Activated CD4-positive, alpha-beta T cell treated with anti-CD3 and anti-CD28 coated beads, Interleukin-2, amount 50 U/mL, for 1 hour (primary cell): ENCODE results near the gene TP53I11.

Source experiments
- DNase-seq: peaks from one replicate; pipeline ENCODE4 v3.0.0-alpha.2; 2020

TP53I11 gene

DNA sequence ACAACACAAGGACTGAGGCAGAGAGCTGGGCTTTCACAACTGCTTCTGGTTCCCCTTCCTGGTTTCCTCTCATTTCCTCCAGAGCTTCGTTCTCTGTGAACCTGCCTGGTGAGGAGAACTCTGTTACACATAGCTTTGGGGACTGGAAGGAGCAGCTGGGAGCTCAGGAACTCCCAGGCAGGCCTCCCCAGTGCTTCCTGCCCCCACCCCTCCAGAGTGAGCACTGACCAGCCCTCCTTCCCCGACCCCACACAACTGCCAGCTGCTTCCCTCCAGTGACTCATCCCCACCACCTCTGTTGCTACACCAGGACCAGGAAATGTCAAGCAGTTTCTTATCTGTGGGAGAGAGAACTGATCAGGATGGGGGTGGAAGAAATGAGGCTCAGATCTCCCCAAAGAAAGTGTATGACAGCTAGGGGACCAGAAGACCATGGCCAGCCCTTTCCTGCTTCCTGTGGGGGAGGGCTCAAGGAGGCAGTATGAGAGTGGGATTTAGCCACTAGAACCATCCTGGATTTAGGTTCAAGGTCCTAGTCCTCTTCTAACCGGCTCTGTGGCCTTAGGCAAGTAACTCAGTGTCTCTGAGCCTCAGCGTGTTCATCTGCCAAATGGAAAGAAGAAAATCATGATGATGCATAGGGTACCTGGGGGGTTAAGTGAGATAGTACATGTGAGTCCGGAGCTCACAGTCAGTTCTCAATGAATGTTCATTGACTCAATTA is 4.5 kb upstream of the TP53I11 start:
- DNase-seq = no peak

DNA sequence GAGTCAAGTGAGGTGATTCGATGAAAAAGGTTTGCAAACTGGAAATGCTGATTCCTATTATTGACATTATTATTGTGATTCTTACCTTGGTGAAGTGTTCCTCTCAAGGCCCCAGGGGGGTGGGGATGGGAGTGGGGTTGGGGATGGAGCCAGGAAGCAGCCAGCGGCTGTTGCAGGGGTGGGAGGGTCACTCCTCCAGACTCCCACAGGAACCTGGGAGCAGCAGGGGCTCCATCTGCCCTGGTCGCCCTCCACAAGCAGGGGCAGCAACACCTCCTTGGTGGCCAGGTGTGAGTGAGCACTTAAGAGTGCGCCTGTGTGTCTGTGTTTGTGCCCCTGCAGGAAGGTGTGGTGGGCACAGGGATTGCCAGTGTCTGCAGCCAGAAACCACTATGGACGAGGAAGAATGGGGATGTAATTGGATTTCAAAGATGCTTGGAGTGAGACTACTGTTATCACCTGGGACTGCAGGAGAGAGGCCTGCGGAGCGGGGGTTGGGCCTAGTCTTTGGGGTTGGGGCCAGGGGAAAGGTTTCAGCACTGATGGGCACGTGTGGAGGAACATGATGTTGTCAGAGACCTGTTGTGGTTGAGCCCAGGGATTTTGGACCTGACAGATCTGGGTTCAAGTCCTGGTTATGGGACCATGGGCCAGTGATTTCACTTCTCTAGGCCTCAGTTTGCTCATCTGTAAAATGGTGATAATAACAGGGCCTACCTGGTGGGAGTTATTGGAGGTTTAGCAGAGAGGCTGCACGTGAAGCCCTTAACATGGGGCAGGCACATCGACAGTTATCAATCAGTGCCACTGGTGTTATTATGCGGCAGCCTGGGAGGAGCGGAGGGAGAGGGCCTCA is 3.6 kb upstream of the TP53I11 start:
- no peak for DNase-seq

- no peak for DNase-seq
Measured at GRCh38 chr11:44952500-44953260, 2.0 kb upstream of the TP53I11 start.

DNA sequence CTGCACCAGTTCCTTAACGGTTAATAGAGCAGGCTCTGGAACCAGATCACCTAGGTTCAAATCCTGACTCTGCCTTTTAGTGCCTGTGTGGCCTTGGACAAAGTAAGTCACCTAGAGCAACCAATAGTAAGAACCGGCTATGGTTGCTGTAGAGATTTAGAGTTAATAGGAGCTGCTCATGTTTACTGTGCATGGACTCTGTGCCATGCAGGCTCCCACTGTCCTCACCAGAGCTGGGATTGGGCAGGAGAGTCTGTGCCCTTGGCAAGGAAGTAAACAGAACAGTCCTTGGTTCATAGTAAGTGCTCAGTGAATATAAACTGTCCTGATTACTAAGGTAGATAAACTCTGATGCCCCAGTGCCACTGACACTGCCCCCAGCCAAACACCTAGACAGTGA is 1.4 kb upstream of the TP53I11 start:
- DNase-seq = no peak

DNA sequence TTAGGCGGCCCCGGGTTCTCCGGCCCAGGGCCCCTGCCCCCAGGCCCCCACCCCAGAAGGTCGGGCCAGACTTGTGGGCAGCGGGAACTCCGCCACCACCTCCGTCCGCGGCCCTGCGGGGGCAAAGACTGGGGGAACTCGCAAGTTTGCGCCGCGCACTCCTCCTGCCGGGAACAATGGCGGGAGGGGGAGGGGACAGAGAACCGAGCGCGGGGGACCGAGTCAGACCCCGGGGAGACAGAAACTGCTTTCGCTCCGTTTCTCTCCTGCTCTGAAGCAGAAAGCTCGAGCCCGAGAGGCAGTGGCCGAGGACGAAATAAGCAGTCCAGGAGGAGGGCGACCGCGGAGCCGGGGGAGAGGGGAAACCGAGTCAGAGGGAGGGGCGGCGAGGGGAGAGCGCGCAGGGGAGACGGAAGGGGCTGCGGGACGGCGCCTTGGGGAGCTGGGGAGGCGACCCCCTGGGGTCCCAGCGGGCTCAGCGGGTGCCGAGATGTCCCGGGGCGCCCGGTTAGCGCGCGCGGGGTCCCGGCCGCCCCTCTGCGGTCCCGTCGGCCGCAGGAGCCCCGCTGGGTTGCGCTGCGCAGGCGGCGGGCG is 555 bp downstream of the TP53I11 start:
- peak; percentile 29 for DNase-seq

GRCh38 chr11:44949160-44950030 is 1.3 kb downstream of the TP53I11 start:
- DNase-seq = peak; percentile 38

DNA sequence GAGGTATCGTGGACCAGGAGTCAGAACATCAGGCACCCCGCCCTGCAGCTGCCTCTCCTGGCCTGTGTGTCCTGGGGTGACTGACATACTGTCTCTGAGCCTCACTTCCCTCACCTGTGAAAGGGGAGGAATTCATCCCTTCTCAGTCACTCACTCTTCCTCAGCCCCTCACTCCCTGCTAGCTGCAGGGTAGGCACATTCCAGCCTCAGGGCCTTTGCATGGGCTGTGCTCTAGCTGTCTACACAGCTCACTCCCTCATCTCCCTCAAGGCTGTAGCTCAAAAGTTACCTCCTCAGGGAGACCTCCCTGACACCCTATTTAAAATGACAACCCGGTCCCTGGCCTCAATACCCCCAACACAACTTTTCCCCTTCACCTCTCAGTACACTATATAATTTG is 2.5 kb downstream of the TP53I11 start:
- DNase-seq = no peak

DNA sequence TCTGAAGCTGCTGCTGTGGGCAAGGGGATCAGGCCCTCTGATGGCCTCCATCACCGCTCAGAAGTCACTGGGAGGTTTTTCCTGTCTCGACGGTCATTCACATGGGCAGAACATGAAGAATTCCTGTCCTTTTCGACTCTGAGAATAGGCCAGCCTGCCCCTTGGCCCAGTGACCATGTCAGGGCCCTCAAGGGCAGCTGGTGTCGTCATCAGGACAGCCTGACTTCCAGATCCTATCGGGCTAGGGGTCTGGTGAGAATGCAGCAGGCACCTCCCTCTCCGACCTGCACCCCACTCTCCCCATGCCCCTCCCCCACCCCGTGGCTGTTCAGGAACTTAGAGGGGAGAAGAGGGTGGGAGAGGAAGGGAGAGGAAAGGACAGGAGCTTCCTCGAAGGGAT is 3.6 kb downstream of the TP53I11 start:
- DNase-seq = no peak

DNA sequence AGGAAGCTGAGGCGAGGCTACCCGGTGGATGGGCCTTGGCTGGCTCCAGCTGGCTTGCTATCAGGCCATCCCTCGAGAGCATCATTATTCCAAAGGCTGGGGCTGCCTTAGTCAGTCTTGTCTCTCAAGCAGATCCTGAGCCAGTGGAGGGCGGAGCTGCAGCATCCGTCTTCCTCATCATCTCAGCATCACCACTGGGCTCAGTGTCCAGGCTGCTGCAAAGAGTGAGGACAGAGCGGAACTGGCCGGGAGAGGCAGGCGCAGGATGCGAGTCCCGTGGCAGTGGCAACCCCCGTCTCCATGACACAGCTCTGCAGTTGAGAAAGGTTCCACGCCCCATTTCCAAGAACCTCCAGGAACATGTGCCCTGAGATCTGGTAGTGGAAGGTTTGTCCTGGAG is 4.4 kb downstream of the TP53I11 start:
- no peak for DNase-seq

DNA sequence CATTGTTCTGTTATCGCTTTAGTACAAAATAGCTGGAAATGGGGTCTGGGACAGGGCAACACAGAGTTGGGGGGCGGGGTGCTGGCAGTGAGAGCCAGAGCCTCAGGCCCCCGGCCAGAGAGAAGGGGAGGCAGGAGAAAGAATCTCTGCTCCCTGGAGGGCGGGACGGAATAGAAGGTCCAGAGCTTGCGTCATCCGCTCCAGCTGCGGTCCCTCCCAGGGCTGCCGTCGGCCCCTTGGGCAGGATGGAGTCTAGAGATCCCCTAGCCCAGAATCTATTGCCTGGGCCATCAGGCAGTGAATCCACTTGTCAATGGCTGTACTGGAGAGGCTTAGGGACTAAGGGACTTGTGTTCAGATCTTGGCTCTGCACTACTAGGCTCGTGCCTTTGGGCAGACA is 5.0 kb downstream of the TP53I11 start:
- DNase-seq = no peak

GRCh38 chr11:44944853-44945235 is 5.8 kb downstream of the TP53I11 start:
- DNase-seq = no peak

DNA sequence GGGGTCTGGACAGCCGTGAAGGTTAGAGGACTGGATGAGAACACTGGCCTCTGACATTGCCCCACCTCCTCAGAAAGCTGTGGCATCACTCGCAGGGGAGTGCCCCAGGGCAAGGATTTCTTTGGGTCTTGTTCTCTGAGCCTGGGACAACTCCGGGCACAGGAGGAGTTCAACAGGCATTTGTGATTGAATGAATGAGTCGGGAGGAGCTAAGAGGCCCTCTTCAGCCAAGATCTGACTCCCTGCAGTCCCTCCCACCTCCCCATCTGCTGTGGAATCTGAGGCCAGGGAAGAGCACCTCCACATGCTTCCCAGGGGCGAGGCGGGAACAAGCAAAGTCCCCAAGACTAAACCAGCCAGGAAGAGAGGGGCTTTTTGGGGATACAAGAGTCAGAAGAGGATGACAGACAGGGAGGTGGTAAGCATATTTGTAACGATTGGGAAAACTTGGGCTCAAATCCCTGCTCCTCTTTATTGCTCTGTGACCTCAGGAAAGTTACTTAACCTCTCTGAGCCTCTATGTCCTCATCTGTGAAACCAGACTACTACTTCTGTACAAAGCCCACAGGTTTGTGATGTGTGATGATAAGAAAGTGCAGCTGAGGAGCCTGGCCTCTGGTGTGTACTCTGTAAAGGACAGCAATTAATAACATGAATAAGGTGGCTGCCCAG is 6.4 kb downstream of the TP53I11 start:
- no peak for DNase-seq

GRCh38 chr11:44943696-44944095 is 7.0 kb downstream of the TP53I11 start:
- DNase-seq = no peak

DNA sequence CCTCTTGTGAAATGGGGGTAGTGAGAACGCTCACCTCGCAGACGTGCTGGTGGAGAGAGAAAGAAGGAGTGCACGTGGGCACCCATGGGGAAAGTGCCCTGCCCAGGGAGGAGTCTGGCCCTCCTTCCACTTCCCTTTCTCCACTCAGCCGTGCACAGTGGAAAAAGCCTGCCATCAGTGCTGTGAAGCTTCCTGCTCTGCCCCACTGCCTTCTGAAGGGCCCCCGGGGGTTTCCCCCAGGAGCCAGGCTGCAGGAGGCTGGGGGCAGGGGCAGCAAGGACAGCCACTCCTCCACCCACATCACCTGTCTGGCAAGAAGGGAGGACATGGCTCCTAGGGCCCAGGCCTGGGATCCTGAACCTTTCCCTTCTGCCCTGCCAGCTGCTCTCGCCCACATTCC is 7.6 kb downstream of the TP53I11 start:
- DNase-seq = peak; percentile 19

DNA sequence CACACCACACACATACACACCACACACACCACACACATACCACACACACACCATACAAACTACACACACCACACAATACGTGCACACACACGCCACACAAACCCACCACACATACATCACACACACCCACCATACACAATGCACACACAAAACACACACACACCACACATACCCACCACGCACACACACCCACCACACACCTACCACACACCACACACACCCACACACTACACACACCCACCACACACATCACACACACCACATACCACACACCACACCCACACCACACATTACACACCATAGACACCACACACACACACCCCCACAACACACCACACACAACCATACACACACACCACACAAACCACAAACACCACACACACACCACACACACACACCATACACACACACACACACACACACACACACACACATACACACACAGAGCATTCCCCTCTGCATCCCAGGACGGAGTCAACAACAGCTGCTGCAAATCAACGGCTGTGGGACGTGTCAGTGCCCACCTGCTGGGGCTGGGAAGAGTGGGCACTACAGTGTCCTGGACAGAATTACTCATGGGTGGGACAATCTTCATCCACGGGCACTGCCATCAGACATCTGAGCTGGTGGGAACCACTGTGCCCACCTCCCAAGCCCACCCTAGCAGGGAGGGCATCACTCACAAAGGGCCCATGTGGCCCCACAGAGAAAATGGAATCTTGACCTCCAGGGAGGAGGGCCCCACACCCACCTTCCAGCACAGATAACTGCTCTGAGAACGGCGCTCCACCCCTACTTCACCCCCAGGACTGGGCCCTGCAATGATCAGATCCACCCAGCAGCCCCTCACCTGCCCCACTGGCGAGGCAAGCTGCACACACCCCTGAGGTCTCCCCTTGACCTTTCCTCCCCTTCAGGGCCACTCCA is 8.4 kb downstream of the TP53I11 start:
- no peak for DNase-seq

DNA sequence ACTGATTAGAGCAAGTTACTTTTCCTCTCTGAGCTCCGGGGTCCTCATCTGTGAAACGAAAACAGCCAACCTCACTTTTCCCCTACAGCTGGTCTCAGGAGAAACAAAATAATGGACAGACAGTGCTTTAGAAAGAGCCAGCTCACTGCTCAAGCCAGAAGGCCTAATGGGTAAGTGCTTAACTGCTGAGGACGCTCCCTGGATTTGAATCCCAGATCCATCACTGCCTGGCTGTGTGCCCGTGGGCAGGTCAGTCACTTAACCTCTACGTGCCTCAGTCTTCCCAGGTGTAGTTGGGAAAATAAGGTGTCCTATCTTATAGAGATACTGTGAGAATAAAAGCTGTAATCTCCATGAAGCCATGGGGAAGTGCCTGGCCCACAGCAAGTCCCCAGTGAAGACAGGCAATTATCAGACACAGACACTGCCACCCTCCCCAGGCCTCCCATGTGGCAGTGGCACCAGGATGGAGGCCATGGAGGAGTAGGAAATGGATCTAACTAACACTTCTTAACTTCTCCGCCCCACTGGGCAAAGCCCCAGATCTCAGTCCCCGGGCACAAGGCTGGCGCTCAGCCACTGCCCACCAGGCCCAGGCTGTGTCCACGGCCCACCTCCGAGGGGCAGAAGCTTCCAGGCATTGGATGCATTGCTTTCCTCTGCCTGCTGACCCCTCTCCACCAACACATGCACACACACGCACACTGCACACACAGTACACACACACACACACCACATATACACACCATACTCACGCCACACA is 9.2 kb downstream of the TP53I11 start:
- DNase-seq = no peak

DNA sequence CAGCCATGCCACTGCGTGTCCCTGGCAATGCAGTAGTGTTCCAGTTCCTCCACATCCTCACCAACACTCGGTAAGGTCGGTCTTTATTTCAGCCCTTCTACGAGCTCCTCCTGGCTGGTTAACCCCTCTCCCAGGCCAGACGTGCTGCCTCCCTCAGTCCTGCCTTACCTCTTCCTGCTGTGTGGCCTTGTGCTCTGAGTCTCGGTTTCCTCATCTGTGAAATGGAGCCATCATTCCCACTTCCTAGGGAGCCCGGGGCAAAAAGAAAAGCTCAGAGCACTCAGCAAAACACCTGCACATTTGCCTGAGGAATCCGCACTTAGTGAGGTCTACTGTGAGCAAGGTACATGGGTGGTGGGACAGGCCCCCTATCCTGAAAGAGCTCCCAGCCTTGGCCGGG is 9.8 kb downstream of the TP53I11 start:
- no peak for DNase-seq

DNA sequence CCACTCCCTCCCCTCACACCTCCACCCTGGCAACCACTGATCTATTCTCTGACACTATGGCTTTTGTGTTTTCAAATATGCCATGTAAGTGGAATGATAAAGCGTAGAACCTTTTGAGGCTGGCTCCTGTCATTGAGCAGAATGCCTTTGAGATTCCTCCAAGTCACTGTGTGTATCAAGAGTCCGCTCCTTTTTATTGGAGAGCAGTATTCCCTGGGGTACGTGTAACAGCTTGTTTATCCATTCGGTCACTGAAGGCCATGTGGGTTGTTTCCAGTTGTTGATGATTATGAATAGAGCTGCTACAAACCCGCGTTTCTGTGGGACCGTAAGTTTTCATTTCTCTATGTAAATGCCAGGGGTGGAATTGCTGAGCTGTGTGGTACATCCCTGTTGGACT is 10.3 kb downstream of the TP53I11 start:
- no peak for DNase-seq

- no peak for DNase-seq
Measured at GRCh38 chr11:44939673-44940395, 10.8 kb downstream of the TP53I11 start.
